Testis (tissue), 3 donors: Measurements from ENCODE around the gene FUT8. TPM values are rescaled to one million over a fixed set of nuclear protein-coding genes. Genes with fewer than 3 reads are reported as not detected.

Experiments
- DNase-seq: peaks from one replicate; pipeline ENCODE4 v3.0.0-alpha.2; 2019
- H3K27ac ChIP-seq, 2 donors: fragments of 200-600 bp; sonication (generic); one replicate each; pipeline ENCODE4 v1.5.1; 2019
- H3K27me3 ChIP-seq: fragments of 200-600 bp; sonication (generic); one replicate; pipeline ENCODE4 v1.5.1; 2019
- H3K36me3 ChIP-seq: fragments of 200-600 bp; sonication (generic); one replicate; pipeline ENCODE4 v1.5.1; 2017; ENCODE audit warnings: low read depth; ENCODE audit errors: missing control alignments
- H3K4me1 ChIP-seq: fragments of 200-600 bp; sonication (generic); one replicate; pipeline ENCODE4 v1.5.1; 2019
- H3K4me3 ChIP-seq, 2 donors: fragments of 200-600 bp; sonication (generic); one replicate each; pipeline ENCODE4 v1.5.1; 2017 to 2019
- H3K9me3 ChIP-seq: fragments of 200-600 bp; sonication (generic); one replicate; pipeline ENCODE4 v1.5.1; 2017
- POLR2A ChIP-seq: fragments of 450-650 bp; IDR thresholded peaks from one replicate; pipeline ENCODE4 v1.6.1; 2017; ENCODE audit warnings: antibody characterized with exemption, mild to moderate bottlenecking, moderate library complexity
- WGBS, 2 donors: methylation state at CpG; one replicate each; pipeline ENCODE4 v1.1.5; 2018; 5-methylcytosine and 5-hydroxymethylcytosine counted together
- intact Hi-C: fragments of 100-400 bp; cut with DNase I; formaldehyde crosslinking; loops from one replicate; pipeline ENCODE4 v1.15.1; 2023; ENCODE audit warnings: low total_unique reads
- polyA plus RNA-seq: library from polyadenylated mRNA; stranded (reverse); fragments of 350-450 nt; fragmentation: Illumina TruSeq; extraction: RNeasy Lipid Tissue Mini Kit (QIAGEN cat#74804); gene quantifications from one replicate; pipeline ENCODE4 v1.2.3, GENCODE V29; 2014; ENCODE audit warnings: low read depth, low replicate concordance; ENCODE audit not compliant: insufficient read depth
- total RNA-seq, 2 donors: library from RNA; depleted of rRNA; stranded (reverse); fragments of >200 nt; gene quantifications; one replicate each; pipeline ENCODE4 v1.2.3, GENCODE V29; 2016
- TF ChIP-seq, protein P1 (sequence below), 3 experiments: fragments of 450-650 bp in 2 of 3; fragments of 200-600 bp in 1 of 3; sonication (generic) in 1 of 3; IDR thresholded peaks; one replicate each; pipeline ENCODE4 v1.5.1; 2016 to 2019; ENCODE audit warnings: antibody characterized with exemption in 3 of 3, mild to moderate bottlenecking in 2 of 3, moderate library complexity in 1 of 3

FUT8 gene
- total and polyA plus RNA-seq, 3 donors from 2014 or later: 47.1 to 68.3 (median 58.7) TPM

DNA sequence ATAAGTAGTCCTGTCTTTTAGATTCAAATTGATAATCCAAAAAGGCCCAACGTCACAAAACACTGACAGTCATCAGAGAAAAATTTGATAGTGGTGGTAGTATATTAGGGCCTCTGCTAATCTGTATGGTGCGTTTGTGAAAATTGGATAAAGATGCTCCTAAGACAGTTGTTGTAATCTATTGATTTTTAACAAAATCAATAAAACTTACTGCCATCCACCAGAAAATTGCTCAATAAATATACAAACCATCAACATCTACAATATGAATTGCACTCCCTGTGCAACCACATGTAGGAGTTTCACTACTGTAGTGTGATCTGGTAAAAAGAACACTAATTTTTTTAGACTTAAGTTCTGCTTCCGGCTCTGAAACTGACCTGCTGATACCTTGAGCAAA is 336.8 kb downstream of the FUT8 start:
- intact Hi-C loops: no loop called here
- no peak for TF ChIP-seq POLR2A
- TF ChIP-seq, protein P1, sequence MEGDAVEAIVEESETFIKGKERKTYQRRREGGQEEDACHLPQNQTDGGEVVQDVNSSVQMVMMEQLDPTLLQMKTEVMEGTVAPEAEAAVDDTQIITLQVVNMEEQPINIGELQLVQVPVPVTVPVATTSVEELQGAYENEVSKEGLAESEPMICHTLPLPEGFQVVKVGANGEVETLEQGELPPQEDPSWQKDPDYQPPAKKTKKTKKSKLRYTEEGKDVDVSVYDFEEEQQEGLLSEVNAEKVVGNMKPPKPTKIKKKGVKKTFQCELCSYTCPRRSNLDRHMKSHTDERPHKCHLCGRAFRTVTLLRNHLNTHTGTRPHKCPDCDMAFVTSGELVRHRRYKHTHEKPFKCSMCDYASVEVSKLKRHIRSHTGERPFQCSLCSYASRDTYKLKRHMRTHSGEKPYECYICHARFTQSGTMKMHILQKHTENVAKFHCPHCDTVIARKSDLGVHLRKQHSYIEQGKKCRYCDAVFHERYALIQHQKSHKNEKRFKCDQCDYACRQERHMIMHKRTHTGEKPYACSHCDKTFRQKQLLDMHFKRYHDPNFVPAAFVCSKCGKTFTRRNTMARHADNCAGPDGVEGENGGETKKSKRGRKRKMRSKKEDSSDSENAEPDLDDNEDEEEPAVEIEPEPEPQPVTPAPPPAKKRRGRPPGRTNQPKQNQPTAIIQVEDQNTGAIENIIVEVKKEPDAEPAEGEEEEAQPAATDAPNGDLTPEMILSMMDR (IDR thresholded peaks at IDR 0.05): no peak
- Histone ChIP-seq H3K27ac (no peak overlapping the region), H3K27me3 (no peaks in the 10 kb centered on the region), H3K36me3 (no peaks in the 10 kb centered on the region), H3K9me3 (no peaks in the 10 kb centered on the region), H3K4me1 (no peaks in the 10 kb centered on the region), H3K4me3 (no peak overlapping the region)
- no peak for DNase-seq
- 91% methylated on average over 3 of the region's 3 CpGs for WGBS, 2 donors

DNA sequence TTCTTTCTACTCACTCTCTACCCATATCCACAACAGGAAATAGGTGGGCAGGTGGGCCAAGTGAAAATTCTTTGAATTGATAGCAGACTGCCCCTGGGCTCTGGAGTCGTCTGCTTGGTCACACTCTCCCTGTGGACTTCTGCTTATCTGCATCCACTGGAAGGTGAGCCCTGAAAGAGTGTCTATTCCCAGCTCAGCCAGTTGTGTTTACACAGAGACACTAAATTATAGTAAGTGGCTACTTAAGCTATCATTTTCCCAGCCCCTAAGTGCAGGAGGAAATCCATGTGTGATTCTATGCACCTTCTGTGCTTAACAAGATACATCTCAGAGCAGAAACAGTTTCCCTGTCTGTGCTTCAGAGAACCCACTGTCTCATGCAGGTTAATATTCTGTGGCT is 338.4 kb downstream of the FUT8 start:
- no peak overlapping the region for H3K27ac ChIP-seq
- DNase-seq: no peak
- WGBS, 2 donors: 52 to 53% methylated on average over 1 of the region's 1 CpG
- H3K27me3 ChIP-seq: no peaks in the 10 kb centered on the region
- intact Hi-C loops: no loop called here
- no peaks in the 10 kb centered on the region for H3K36me3 ChIP-seq
- no peak for TF ChIP-seq POLR2A
- TF ChIP-seq, protein P1 (IDR thresholded peaks at IDR 0.05): no peak
- H3K9me3 ChIP-seq: no peaks in the 10 kb centered on the region
- no peaks in the 10 kb centered on the region for H3K4me1 ChIP-seq
- H3K4me3 ChIP-seq: no peak overlapping the region

DNA sequence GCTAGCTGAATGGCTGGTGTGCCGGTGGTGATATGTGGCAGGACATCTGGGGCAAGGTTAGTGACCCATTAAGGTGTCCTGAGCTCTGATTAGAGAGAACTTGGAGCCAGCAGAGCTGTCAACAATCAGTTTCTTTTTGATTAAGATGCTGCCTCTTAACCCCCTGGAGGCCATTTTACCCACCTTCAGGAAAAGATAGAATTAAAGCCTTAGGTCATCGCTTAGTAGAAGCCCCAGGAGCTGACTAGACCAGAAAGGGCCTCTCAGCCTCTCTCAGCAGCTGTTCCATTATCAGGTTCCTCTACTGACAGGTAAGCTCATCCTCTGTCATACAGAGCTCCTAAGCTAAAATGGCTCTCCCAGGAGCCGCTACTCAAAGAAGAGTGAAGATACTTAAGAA is 339.0 kb downstream of the FUT8 start:
- H3K27me3 ChIP-seq: no peaks in the 10 kb centered on the region
- no peaks in the 10 kb centered on the region for H3K36me3 ChIP-seq
- H3K9me3 ChIP-seq: no peaks in the 10 kb centered on the region
- TF ChIP-seq, protein P1 (IDR thresholded peaks at IDR 0.05): no peak
- no peak for TF ChIP-seq POLR2A
- WGBS, 2 donors: 82 to 84% methylated on average over 3 of the region's 3 CpGs
- H3K4me1 ChIP-seq: no peaks in the 10 kb centered on the region
- no peak overlapping the region for H3K27ac ChIP-seq
- intact Hi-C loops: no loop called here
- DNase-seq: no peak
- no peak overlapping the region for H3K4me3 ChIP-seq

DNA sequence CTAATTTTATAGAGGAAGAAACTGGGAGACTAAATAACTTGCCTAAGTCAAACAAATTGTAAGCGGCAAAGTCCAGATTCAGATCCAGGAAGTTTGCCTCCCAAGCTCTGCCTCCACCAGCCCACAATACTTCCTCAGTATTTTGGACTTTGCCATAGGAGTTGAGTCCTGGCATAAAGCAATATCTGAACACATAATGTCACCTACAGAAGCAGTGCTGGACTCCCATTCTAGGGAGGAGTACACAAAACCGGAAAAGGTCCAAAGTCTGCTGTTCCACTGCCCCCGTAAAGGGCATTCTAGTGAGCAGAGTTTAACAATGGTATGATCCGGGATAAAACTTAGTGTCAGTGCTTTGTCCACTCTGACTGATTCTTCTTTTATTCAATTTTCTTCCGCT is 340.5 kb downstream of the FUT8 start:
- no peaks in the 10 kb centered on the region for H3K36me3 ChIP-seq
- 92 to 94% methylated on average over 5 of the region's 5 CpGs for WGBS, 2 donors
- no peak for TF ChIP-seq POLR2A
- TF ChIP-seq, protein P1 (IDR thresholded peaks at IDR 0.05): no peak
- intact Hi-C loops: no loop called here
- no peak overlapping the region for H3K27ac ChIP-seq
- no peaks in the 10 kb centered on the region for H3K27me3 ChIP-seq
- DNase-seq: no peak
- no peaks in the 10 kb centered on the region for H3K9me3 ChIP-seq
- no peaks in the 10 kb centered on the region for H3K4me1 ChIP-seq
- H3K4me3 ChIP-seq: no peak overlapping the region

DNA sequence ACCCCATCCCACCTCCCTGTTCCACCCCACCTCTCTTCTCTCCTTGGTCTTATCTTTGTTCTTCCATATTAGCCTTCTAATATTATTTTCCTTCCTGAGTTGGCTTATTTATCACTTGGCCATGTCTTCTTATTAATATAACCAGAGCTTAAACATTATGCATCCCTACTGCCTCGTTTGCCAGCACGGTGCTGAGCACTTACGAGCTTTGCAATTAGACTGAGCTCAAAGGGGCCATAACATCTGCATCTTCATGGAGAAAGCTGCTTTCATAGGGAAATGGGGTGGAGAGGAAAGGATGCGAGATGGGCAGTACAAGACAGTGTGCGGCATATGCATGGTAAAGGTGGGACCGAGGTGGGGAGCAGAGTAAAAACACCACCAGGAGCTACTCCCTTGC is 342.8 kb downstream of the FUT8 start:
- 81 to 85% methylated on average over 6 of the region's 6 CpGs for WGBS, 2 donors
- Histone ChIP-seq H3K27me3 (no peaks in the 10 kb centered on the region), H3K9me3 (no peaks in the 10 kb centered on the region), H3K4me3 (no peak overlapping the region), H3K4me1 (no peaks in the 10 kb centered on the region), H3K27ac (no peak overlapping the region), H3K36me3 (no peaks in the 10 kb centered on the region)
- DNase-seq: no peak
- TF ChIP-seq, protein P1 (IDR thresholded peaks at IDR 0.05): no peak
- no peak for TF ChIP-seq POLR2A
- intact Hi-C loops: no loop called here
